Breast epithelium (tissue), 3 donors: ENCODE measurements around the gene SAMD8.

Experiments
- CTCF ChIP-seq, 3 donors: fragments of 450-650 bp; IDR thresholded peaks; one replicate each; pipeline ENCODE4 v1.5.1; 2016 to 2017; ENCODE audit warnings: antibody characterized with exemption in 3 of 3, mild to moderate bottlenecking in 3 of 3, moderate library complexity in 3 of 3
- POLR2A ChIP-seq: fragments of 450-650 bp; IDR thresholded peaks from one replicate; pipeline ENCODE4 v1.6.1; 2016; ENCODE audit warnings: antibody characterized with exemption, mild to moderate bottlenecking, moderate library complexity

DNA sequence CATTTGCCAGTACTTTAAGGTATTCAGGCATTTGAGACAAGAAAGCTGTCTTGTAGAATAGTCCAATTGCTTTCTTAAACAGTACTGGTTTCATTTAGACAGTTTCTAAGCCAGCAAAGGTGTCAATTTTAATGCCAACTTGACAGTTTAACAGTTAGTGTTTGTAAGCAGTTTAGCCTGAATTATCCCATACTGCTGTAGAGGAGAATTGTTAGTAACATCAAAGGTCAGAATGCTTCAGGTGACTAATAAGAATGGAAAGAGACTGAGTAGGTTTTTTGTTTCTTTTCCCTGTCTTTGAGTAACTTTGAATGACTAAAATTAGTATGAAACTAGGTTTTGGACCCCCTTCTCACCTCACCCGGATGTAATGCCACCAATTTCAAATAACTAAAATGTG lies 69.6 kb downstream of the SAMD8 start:
- TF ChIP-seq CTCF (IDR thresholded peaks at IDR 0.05) (no peak), POLR2A (no peak)
